DMS 273 (cell line): ENCODE measurements around the gene NR6A1.

ENCODE experiments used
- DNase-seq: peaks from one replicate; lab custom pipeline; 2025; ENCODE audit not compliant: unreplicated experiment; lab: John Stamatoyannopoulos, UW

NR6A1 gene

DNA sequence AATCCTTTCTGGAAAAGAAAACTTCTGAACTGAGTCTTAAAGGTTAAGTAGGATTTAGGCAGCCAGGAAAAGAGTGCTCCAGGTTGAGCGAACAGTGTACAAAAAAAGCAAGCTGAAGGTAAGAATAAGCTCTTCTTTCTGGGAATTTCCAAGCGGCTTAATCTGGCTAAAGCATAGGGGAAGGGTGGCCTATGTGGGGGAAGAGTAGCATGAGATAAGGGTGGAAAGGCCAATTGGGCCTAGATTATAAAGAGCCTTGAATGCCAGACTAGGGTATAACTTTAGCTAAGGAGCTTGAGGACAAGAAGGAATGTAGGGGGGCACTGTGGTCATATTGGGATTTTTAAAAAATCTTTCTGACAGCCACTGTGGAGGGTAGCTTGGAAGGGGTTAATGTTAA lies 226.6 kb downstream of the NR6A1 start:
- DNase-seq = no peak

DNA sequence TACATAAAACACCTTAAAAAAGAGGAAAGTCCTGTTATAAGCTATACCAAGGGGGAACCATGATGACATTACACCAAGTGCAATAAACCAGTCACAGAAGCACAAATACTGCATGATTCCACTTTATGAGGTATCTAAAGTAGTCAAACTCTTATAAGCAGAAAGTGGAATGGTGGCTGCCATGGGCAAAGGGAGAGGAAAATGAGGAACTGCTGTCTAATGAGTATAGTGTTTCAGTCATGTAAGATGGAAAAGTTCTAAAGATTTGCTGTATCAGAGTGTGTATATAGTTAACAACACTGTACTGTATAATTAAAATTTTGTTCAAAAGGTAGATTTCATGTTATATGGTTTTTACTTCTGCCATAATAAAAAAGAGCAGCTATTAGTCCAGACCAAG lies 229.3 kb downstream of the NR6A1 start:
- no peak for DNase-seq

DNA sequence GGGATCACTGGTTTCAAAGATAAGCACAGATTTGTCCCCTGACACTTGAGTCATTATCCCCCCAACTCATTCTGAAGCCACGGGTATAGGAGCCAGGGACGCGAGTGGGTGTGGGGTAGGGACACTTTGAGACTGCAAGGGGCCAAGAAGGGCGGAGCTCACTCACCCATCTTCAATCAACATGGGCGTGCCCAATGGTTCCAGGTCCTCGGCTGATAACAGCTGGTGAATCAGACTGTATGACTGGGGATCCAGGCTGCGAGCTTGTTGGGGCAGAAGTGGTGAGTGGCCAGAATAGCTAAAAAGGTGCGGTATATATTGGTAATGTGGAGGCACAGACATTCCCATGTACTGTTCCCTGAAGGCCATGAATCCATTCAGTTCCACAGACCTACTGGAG lies 233.2 kb downstream of the NR6A1 start:
- no peak for DNase-seq

DNA sequence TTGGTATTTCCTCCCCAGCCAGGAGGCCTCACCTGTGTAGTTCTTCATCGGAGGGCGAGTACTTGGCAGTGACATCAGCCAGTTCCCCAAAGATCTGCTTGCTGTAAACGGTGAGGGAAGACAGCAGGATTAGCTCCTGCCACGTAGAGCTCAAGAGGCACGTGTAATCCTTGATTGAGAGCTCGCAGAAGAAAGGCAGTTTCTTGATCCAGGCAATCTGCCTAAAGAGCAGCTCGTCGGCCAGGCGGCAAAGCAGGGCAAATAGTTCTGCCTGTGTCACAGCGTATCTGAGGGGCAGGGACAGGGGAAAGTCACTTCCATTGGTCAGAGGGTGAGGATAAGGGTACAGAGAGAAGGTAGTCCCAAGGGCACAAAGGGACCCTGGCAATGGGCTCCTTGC lies 235.3 kb downstream of the NR6A1 start:
- DNase-seq = no peak

DNA sequence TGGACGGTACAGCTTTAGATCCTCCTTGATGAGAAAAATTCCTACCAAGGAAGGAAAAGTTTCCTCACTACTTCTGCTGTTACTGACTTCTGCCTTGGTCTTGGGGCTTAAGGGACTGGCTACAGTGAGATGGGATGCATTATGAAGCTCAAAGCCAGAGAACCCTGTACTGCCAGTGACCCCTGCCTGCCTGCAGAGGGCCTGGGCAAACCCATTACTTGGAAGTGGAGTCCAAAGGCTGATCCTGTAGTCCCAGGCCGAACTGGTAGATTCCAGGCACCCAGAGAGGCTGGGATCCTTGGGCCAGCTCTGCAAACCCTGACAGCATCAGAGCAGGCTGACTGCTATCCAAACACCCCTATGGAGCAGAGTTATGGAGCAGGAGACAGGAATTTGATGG lies 238.2 kb downstream of the NR6A1 start:
- no peak for DNase-seq

DNA sequence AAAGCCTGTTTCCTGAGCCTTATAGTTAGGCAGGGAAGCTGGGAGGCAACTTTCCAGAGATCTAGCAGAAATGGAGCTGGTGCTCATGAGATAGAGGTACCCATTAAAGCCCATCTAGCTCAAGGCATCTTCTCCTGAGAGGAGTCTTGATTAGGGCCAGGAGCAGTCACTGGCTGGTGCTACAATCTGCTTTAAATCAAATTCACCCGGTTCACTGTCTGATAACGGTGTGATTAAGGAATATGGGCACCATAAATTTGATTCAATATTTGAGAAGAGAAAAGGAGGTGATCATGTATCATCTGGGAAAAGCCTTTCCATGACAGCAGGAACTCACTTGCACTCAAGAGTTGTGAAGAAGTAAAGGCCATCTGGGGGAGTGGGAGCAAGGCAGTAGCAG lies 240.0 kb downstream of the NR6A1 start:
- no peak for DNase-seq

DNA sequence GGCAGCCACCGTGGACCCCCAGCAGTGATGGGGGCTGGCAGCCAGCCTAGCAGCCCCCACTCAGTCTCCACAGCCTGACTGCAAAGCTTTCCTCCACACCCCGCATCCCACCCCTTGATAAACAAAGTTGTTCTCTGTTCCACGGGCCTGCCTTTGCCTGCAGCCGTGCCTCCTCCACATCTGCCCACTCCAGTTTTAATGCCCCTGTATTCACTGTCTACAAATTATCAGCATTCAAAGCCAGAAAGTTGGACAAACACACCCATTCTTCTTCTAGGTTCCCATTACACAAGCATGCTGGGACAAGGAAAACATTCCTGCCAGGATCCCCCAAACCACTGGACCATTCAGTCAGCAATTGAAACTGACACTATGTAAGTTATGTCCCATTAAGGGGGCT lies 240.9 kb downstream of the NR6A1 start:
- DNase-seq = no peak

DNA sequence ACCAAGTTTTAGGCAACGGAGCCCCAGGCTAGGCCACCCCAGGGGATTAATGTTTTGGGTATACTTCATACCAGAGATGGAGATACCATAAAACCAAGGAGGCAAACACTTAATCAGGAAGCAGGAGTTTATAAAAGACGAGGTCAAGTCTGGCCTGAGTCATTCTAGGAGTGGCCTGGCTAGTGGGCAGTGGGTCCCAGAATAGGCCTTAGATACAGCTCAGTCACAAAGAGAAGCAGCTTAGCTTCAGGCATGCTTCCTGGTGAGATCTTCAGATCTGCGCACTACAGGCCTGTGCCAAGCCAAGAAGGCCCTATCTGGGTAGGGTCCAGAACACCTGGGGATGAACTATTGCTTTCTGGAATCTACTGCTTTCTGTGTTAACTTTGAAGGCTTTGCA lies 243.3 kb downstream of the NR6A1 start:
- DNase-seq = no peak

DNA sequence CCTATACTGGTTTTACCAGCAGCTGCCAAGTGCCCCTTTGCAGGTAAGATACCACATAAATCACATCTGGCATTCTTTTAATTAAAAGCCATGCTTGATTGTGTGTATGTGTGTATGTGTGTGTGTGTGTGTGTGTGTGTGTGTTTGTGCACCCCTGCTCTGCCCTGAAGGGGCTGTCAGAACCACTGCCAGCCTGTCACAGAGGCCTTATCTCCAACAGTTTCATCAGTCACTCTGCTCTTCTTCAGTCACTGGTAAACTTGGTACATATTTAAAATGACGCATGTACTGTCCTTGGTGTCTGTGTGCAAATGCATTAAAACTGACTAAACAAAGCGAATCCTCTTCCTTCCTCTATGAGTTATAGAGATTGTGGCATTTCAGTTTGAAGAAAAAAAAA lies 244.9 kb downstream of the NR6A1 start:
- DNase-seq = no peak

DNA sequence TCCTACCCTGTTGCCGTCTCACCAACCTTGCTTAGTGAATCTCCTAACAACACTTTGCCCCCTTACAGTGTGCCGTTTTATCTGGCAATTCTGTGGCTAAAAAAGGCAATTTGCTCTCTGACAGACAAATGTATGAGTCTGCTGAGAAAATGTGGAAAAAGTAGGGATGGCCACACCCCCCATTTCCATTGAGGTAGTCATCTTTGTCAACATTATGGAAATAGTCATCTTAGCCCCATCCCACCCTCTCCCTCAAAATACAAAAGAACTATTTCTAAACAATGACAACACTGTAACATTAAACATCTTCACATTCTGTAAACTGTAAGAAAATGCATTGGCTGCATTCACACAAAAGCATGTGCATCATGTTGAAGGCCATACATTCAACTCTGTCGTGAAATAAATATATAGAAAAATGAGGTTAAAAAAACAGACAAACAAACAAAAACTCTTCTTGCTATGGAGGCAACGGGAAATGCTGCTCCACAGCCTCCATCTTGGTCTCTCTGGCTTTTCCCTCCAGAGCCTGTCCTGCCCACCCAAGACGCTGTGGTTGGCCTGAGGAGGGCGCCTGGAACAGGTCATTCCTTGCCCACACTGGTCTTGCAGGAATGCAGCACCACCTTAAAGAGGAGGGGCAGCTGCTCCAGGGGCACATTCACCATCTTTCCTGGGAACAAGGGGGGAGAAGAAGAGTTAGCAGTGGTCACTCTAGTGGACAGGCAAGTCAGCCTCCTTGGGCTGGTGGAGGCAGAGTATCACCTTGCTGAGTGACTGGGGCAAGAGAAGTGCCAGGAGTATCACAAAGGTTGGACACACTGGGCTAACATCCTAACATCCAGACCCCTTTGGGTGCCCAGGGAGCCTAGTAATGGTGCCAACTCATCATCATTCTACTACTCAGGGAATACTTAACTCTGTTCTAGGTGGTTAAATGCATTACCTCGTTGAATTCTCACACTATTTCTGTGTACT lies 248.7 kb downstream of the NR6A1 start:
- no peak for DNase-seq

DNA sequence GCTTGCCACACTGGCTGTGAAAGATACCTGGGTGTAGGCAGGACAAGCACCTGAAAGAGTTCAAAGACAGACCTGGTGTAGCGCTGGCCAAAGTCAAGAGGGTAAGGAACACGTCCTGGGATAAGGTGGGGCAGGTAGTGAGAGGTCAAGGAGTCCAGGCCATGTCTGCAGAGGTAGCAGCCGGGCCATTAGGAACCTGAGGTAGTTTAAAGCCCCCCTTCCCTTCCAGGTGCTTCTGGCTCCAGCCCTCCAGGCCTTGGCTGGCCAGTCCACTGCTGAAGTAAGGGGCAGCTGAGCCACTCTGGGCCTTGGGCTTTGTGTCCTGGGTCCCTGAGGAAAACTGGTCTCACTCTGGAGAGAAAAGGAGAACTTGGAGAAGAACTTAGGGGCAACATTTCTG lies 250.0 kb downstream of the NR6A1 start:
- no peak for DNase-seq

DNA sequence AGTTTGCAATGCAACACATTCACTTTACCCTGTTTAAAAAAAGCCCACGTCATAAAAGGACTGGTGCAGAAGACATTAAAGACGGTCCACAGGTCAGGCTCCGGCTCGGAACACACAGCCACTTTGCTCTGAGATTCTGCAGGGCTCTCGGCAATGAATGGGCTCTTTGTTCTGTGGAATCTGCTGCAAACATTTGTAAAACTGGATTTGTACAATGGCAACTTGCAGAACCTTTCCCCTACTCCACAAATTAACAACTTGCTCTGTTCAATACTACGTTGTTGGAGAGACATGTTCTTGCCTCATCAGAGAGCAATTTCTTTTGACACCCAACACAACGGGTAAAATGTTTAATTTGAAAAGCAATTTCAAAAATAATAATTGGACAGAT lies 250.9 kb downstream of the NR6A1 start:
- DNase-seq = no peak

DNA sequence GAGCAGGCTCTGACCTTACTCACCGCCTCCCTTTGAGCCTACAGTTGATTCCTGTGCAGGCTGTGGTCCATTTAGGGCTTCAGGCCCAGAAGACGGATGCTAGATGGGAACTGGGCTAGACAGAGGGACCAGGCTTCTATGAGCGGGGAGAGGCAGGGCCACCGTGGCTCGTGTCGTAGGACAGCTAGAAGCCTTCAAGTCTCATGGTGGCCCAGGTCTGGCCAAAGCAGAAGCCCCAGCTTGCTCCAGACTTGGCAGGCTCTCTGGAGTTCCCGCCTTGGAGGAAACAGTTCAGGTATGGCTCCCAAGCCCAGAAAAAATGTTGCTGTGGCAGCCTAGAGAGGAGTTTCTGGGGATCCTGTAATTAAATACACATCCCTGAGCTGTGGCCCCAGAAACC lies 253.0 kb downstream of the NR6A1 start:
- no peak for DNase-seq

DNA sequence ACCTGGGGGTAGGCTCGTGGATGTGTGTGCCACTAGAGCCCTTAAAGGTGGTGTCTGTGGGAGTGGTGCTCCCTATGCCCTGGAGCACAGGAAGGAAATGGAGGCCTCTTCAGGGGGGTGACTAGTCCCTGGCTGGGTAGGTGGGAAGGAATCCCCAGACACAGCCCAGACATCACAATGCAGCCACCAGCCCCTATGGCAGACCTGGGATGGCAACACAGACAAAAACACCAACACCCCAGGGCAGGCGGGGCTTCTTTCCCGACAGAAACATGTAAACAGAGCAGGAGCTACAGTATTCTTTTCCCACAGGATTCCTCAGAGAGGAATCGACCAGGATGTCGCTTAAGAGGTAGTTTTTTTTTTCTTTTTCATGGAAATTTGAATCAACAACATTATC lies 253.5 kb downstream of the NR6A1 start:
- no peak for DNase-seq

DNA sequence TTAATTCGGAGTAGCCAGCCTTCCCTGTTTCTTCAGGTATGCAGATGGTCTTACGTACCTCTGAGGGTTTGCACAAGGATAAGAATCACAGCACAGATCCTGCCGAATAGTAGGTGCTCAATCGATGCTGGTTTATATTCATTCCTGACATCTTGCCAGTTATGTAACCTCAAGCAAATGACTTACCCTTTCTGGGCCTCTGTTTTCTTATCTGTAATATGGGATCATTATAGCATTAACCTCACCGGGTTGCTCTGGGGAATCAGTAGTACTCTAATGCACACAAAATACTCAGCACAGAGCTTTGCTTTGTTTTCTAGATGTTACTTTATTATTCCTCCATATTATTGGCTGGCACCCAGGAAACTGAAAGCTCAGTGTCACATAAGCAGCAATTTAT lies 256.2 kb downstream of the NR6A1 start:
- no peak for DNase-seq

DNA sequence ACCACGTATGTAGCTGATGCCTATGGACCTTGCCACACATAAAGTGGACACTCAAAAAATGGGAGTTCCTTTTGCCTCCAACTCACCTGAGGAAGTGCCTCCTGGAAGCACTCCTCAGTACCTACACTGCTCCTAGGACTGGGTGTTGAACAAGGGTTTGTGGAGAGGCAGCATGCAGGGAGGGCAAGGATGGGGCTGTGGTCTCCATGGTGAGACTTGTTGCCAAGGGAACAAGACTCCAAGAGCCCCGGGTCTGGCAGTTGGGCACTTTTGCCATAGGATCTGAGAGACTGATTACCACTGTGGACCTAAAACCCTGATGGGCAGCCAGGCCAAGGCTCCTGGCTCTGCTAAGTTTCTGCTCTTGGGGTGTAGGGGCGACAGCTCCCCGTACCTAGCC lies 257.0 kb downstream of the NR6A1 start:
- peak; percentile 42 for DNase-seq

DNA sequence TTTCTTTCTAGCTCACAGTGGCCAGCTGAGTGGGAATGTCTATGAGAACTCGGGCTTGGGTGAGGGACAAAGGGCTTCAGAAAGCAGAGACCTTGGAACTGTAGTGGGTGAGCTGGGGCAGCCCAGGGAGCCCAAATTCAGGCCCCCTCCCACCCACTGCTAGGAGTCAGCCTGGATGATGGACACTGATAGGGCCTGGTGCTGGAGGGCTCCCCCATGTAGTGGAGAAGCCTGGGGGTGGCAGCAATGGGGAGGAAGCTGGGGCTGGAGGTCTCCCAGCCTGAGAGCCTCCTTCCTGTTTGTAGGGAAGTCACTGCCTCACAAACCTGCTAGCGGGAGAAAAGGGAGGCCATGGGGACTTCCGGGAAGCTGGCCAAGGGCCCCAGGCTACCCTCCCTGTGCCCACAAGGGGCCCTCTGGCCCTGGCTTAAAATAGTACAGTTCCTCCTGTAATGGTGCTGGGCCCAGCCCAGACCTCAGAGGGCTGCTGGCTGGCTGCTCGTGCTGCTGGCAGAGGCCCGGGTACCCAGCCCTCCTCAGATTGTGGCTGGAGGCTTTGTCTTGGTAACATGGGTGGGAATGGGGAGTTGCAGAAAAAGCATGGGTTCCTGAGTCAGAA lies 257.6 kb downstream of the NR6A1 start:
- DNase-seq = peak; percentile 41

DNA sequence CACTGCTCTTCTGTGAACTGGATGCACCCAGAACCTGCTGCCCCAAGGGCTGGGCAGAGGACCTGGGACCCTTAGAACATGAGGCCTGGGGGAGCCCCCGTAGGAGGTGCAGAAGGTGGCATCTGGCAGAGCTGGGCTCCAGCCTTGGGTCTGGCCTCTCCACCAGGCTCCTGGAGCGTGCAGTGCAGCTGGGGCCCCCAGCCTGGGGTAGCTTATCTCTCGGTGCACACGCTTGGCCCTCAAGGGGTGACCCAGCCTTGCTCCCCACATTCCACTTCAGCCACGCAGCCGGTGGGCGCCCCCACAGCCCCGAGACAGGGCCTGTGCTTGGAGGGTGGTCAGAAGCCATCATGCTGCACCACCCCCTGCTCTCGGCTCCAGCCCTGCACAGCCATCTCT lies 258.3 kb downstream of the NR6A1 start:
- DNase-seq = no peak

DNA sequence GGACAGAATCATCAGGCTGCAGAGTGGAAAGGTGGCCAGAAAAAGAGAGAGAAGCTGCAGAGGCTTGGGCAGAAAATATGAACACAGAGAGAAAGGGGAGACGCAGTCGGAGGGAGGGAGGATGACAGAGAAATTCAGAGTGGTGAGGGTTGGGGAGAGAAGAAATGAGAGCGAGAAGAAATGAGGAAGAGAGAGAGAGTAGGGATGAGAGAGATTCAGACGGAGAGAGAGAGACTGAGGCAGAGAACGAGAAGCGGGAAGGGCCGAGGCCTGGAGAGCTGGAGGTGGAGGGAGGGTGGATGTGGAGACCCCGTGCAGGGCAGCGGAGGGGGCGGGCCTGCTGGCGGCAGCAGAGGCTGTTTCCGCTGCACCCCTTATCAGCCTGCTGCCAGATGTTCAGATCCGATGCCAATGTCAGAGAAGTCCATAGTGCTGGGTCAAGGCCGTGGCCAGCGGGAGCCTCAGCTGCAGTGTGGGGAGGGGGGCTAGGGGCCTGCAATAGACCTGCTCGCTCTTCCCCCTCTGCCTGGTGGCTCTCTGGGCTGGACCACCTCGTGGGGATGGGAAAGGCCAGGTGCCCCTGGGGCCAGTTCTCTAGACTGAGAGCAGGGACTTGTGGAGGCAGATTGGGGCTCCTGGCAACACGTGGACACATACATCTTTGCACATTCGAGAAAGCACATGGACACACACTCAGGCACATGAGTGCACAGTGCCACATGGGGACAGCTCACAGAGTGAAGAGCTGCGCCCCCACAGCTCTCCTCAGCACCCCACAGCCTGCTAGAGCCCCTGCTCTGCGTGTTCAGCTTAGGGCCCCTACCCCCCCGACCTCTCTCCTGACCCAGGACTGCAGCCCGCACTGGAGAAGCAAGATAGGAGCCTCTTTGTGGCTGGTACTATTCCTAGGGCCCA lies 259.0 kb downstream of the NR6A1 start:
- DNase-seq = peak; percentile 32

DNA sequence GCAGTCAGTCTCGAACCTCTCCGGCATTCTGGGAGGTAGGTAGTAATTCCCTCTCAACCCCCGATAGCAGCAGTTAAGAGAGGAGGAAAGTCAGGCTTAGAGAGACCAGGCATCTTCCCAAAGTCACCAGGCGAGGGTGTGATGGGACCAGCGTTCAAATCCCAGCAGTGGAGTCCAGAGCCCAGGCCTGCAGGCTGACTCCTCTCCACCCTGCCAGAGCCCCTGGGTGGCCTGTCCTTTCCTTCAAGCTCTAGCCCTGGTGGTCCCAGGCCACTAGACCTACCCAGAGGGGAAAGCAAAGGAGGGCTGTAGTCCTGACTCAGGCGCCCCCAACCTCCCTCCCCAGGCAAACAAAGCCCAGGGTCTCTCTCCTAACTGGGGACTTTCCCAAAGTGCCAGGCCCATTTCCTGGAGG lies 259.7 kb downstream of the NR6A1 start:
- DNase-seq = peak; percentile 33

DNA sequence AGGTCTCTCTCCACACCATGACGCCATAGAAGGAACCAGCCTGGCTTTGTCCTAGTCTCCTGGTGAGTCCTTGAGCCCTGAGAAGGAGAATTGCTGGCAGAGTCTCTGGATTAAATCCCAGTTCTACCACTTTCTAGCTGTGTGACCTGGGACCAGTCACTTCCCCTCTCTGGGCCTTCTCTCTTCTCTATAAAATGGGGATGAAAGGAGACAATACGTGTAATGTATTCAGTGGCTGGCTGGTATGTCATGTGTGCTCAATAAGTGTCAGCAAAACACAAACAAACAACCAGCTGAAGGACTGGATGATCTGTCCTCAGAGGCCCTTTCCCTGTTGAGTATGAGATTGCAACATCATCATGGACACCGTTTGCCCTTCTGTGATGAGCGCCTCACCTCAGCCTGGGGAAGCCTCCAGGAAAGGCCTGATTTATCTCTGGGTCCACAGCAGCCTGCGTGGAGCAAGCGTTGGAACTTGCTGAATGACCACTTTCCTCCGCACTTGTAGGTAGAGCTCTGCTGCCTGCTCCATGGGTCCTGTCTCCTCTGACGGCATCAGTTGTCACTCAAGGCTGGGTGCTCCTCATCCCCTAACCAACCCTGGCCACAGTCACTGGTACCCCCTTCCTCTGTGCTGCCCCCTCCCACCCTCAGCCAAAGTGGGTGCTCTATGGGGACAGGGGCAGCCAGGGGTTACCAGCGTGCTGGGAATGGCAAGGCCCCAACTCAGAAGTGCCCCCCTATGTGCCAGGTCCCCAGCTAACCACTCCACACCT lies 260.3 kb downstream of the NR6A1 start:
- no peak for DNase-seq
